MM.1S (cell line): Measurements from ENCODE around the gene NANOS1.

Source experiments
- DNase-seq: peaks from one replicate; pipeline ENCODE4 v3.0.0-alpha.2; 2015
- H2AFZ ChIP-seq: fragments of 300-600 bp; sonication (generic); 2 replicates; pipeline ENCODE4 v1.6.0; 2016; ENCODE audit warnings: antibody characterized with exemption, low read length
- H3F3A ChIP-seq: fragments of 300-600 bp; sonication (generic); 2 replicates; pipeline ENCODE4 v1.6.1; 2016; ENCODE audit warnings: mild to moderate bottlenecking, antibody characterized with exemption, low read length, moderate library complexity, mixed read lengths; ENCODE audit not compliant: insufficient read depth
- H3K27ac ChIP-seq: fragments of 300-600 bp; sonication (generic); 2 replicates; pipeline ENCODE4 v1.5.1; 2016; ENCODE audit warnings: mild to moderate bottlenecking, low read length
- H3K27me3 ChIP-seq: fragments of 300-600 bp; sonication (generic); replicated peaks from 2 replicates; pipeline ENCODE4 v1.6.0; 2016; ENCODE audit warnings: low read length; ENCODE audit not compliant: insufficient read depth
- H3K36me3 ChIP-seq: fragments of 300-600 bp; sonication (generic); replicated peaks from 2 replicates; pipeline ENCODE4 v1.6.1; 2016; ENCODE audit warnings: mild to moderate bottlenecking, low read length, mixed read lengths; ENCODE audit not compliant: insufficient read depth
- H3K4me1 ChIP-seq: fragments of 300-600 bp; sonication (generic); 2 replicates; pipeline ENCODE4 v1.6.1; 2016; ENCODE audit warnings: low read length, mixed read lengths
- H3K4me2 ChIP-seq: fragments of 300-600 bp; sonication (generic); 2 replicates; pipeline ENCODE4 v1.6.0; 2016; ENCODE audit warnings: low read depth, low read length
- H3K4me3 ChIP-seq: fragments of 300-600 bp; sonication (generic); 2 replicates; pipeline ENCODE4 v1.5.1; 2016; ENCODE audit warnings: low read length, mixed read lengths
- H3K79me2 ChIP-seq: fragments of 300-600 bp; sonication (generic); 2 replicates; pipeline ENCODE4 v1.6.1; 2016; ENCODE audit warnings: mixed run types, low read length, mixed read lengths
- H3K9ac ChIP-seq: fragments of 300-600 bp; sonication (generic); 2 replicates; pipeline ENCODE4 v1.6.1; 2016; ENCODE audit warnings: low read length, mixed read lengths
- H3K9me2 ChIP-seq: fragments of 300-600 bp; sonication (generic); replicated peaks from 2 replicates; pipeline ENCODE4 v1.6.1; 2016; ENCODE audit warnings: mild to moderate bottlenecking, low read length, mixed read lengths; ENCODE audit not compliant: insufficient read depth
- H3K9me3 ChIP-seq: fragments of 300-600 bp; sonication (generic); replicated peaks from 2 replicates; pipeline ENCODE4 v1.6.1; 2016; ENCODE audit warnings: mild to moderate bottlenecking, low read length, mixed read lengths; ENCODE audit not compliant: insufficient read depth
- H4K20me1 ChIP-seq: fragments of 300-600 bp; sonication (generic); 2 replicates; pipeline ENCODE4 v1.6.1; 2016; ENCODE audit warnings: mild to moderate bottlenecking, low read length, moderate library complexity, mixed read lengths; ENCODE audit not compliant: insufficient read depth
- CTCF ChIP-seq: fragments of 300-600 bp; sonication (generic); IDR thresholded peaks from 2 replicates; pipeline ENCODE4 v1.5.1; 2016; ENCODE audit warnings: antibody characterized with exemption, low read length, mixed read lengths
- EZH2 ChIP-seq: fragments of 300-600 bp; sonication (generic); optimal IDR thresholded peaks from 2 replicates; pipeline ENCODE3; 2017; ENCODE audit warnings: low read depth, mild to moderate bottlenecking, antibody characterized with exemption, low read length, mixed read lengths
- EZH2phosphoT487 ChIP-seq: fragments of 300-600 bp; sonication (generic); IDR thresholded peaks from 2 replicates; pipeline ENCODE4 v1.6.1; 2018; ENCODE audit warnings: antibody characterized with exemption, low read length

The NANOS1 gene

GRCh38 chr10:118981946-118982345 is 47.6 kb upstream of the NANOS1 start:
- H2AFZ ChIP-seq = no peak overlapping the region
- peaks cover 38% of the 10 kb centered on the region for H3K4me1 ChIP-seq
- H3K9me3 ChIP-seq = no peaks in the 10 kb centered on the region
- H3K27ac ChIP-seq = no peak overlapping the region
- TF ChIP-seq EZH2phosphoT487 (no peak), EZH2 (no peak), CTCF (no peak)
- H3F3A ChIP-seq = peaks cover 18% of the 10 kb centered on the region
- H4K20me1 ChIP-seq = no peaks in the 10 kb centered on the region
- no peaks in the 10 kb centered on the region for H3K27me3 ChIP-seq
- no peaks in the 10 kb centered on the region for H3K79me2 ChIP-seq
- no peak overlapping the region for H3K9ac ChIP-seq
- no peak for DNase-seq
- H3K9me2 ChIP-seq = no peaks in the 10 kb centered on the region
- no peaks in the 10 kb centered on the region; the same call in 1 of the 2 replicates for H3K36me3 ChIP-seq
- H3K4me2 ChIP-seq = no peak overlapping the region
- H3K4me3 ChIP-seq = no peak overlapping the region

- no peaks in the 10 kb centered on the region; the same call in 1 of the 2 replicates for H3K36me3 ChIP-seq
- H3K9me2 ChIP-seq = no peaks in the 10 kb centered on the region
- no peak for TF ChIP-seq EZH2phosphoT487
- TF ChIP-seq CTCF = no peak
- no peak for TF ChIP-seq EZH2
- no peaks in the 10 kb centered on the region for H4K20me1 ChIP-seq
- no peak overlapping the region for H3K4me2 ChIP-seq
- no peaks in the 10 kb centered on the region for H3K79me2 ChIP-seq
- H3K9me3 ChIP-seq = no peaks in the 10 kb centered on the region
- H3F3A ChIP-seq = peaks cover 22% of the 10 kb centered on the region
- peaks cover 36% of the 10 kb centered on the region for H3K4me1 ChIP-seq
- no peak overlapping the region for H3K4me3 ChIP-seq
- DNase-seq = no peak
- no peak overlapping the region for H2AFZ ChIP-seq
- no peak overlapping the region; the same call in 1 of the 2 replicates for H3K27ac ChIP-seq
- H3K9ac ChIP-seq = no peak overlapping the region
- no peaks in the 10 kb centered on the region for H3K27me3 ChIP-seq
These were observed 47.1 kb upstream of the NANOS1 start for GRCh38 chr10:118982366-118982765.

- H3K9me2 ChIP-seq = no peaks in the 10 kb centered on the region
- H4K20me1 ChIP-seq = no peaks in the 10 kb centered on the region
- peak overlapping the region; percentile 63; the same call in 1 of the 2 replicates for H3K27ac ChIP-seq
- H3F3A ChIP-seq = peaks cover 24% of the 10 kb centered on the region
- no peaks in the 10 kb centered on the region; the same call in 1 of the 2 replicates for H3K36me3 ChIP-seq
- H3K9me3 ChIP-seq = no peaks in the 10 kb centered on the region
- no peaks in the 10 kb centered on the region for H3K27me3 ChIP-seq
- TF ChIP-seq CTCF (no peak), EZH2 (no peak), EZH2phosphoT487 (no peak)
- peak overlapping the region; percentile 58; the same call in 1 of the 2 replicates for H2AFZ ChIP-seq
- peaks cover 38% of the 10 kb centered on the region for H3K4me1 ChIP-seq
- no peaks in the 10 kb centered on the region for H3K79me2 ChIP-seq
- H3K4me2 ChIP-seq = peak overlapping the region; percentile 88
- DNase-seq = peak; percentile 93
- peak overlapping the region; percentile 14; the same call in 1 of the 2 replicates for H3K9ac ChIP-seq
- H3K4me3 ChIP-seq = peak overlapping the region; percentile 23; the same call in 1 of the 2 replicates
These were observed 46.3 kb upstream of the NANOS1 start for GRCh38 chr10:118983263-118983662.
